PFSK-1 (cell line): ENCODE results near the gene ADAMTS17.

Experiments used
- FOXP2 ChIP-seq: optimal IDR thresholded peaks from 2 replicates; pipeline ENCODE3; 2011; ENCODE audit warnings: borderline replicate concordance, control low read depth, inconsistent platforms; ENCODE audit not compliant: insufficient read depth; ENCODE audit errors: extremely low read length, extremely low read depth
- POLR2AphosphoS5 ChIP-seq: IDR thresholded peaks from 2 replicates; pipeline ENCODE4 v1.6.1; 2012; ENCODE audit warnings: low read depth, mild to moderate bottlenecking, control low read depth, low read length, moderate library complexity
- REST ChIP-seq, 2 experiments: IDR thresholded peaks; 2 replicates each; pipeline versions ENCODE4 v1.6.1 to v1.8.0; 2011 to 2012; ENCODE audit warnings: low read depth in 2 of 2, low read length in 2 of 2, control low read depth in 1 of 2, inconsistent platforms in 1 of 2, mild to moderate bottlenecking in 1 of 2, moderate library complexity in 1 of 2; ENCODE audit not compliant: insufficient read depth in 1 of 2
- SIN3A ChIP-seq: IDR thresholded peaks from 2 replicates; pipeline ENCODE4 v1.6.1; 2012; ENCODE audit warnings: mild to moderate bottlenecking, low read length, moderate library complexity, borderline replicate concordance; ENCODE audit not compliant: insufficient read depth
- TAF1 ChIP-seq: IDR thresholded peaks from 2 replicates; pipeline ENCODE4 v1.6.1; 2012; ENCODE audit warnings: low read length, control low read depth, borderline replicate concordance; ENCODE audit not compliant: insufficient read depth

ADAMTS17 gene

GRCh38 chr15:99929266-99929665 lies 412.5 kb downstream of the ADAMTS17 start:
- no peak for TF ChIP-seq POLR2AphosphoS5
- TF ChIP-seq SIN3A = no peak
- no peak for TF ChIP-seq FOXP2
- no peak for TF ChIP-seq REST (IDR thresholded peaks at IDR 0.05; ENCODE audit: insufficient read depth in 1 of 2, low read depth in 2 of 2, low read length in 2 of 2)
- no peak for TF ChIP-seq TAF1

GRCh38 chr15:99928429-99928981 lies 413.3 kb downstream of the ADAMTS17 start:
- no peak for TF ChIP-seq FOXP2
- TF ChIP-seq REST (IDR thresholded peaks at IDR 0.05; ENCODE audit: insufficient read depth in 1 of 2, low read depth in 2 of 2, low read length in 2 of 2) = no peak
- no peak for TF ChIP-seq POLR2AphosphoS5
- TF ChIP-seq SIN3A = no peak
- TF ChIP-seq TAF1 = no peak

GRCh38 chr15:99925661-99926461 lies 415.9 kb downstream of the ADAMTS17 start:
- TF ChIP-seq POLR2AphosphoS5 = no peak

- TF ChIP-seq REST (IDR thresholded peaks at IDR 0.05; ENCODE audit: insufficient read depth in 1 of 2, low read depth in 2 of 2, low read length in 2 of 2) (no peak), POLR2AphosphoS5 (no peak), TAF1 (no peak), FOXP2 (no peak), SIN3A (no peak)
Measured at GRCh38 chr15:99923711-99924110, 418.1 kb downstream of the ADAMTS17 start.
